Cardiac fibroblast (primary cell): Measurements from ENCODE around the gene MC3R.

Source experiments
- DNase-seq, 2 donors: peaks; one replicate each; pipeline versions ENCODE4 v3.0.0 to v3.0.0-alpha.2; 2010; ENCODE audit warnings: low read depth in 2 of 2
- H3K4me3 ChIP-seq, 2 donors: replicated peaks in 1 of 2; 1 replicate in 1 of 2; 2 replicates in 1 of 2; pipeline ENCODE4 v1.5.1; 2011; ENCODE audit warnings: low read depth in 2 of 2, low read length in 2 of 2, mild to moderate bottlenecking in 2 of 2, moderate library complexity in 1 of 2
- CTCF ChIP-seq: IDR thresholded peaks from one replicate; pipeline ENCODE4 v1.5.1; 2011; ENCODE audit warnings: low read depth, mild to moderate bottlenecking, low read length, inconsistent platforms

MC3R gene

DNA sequence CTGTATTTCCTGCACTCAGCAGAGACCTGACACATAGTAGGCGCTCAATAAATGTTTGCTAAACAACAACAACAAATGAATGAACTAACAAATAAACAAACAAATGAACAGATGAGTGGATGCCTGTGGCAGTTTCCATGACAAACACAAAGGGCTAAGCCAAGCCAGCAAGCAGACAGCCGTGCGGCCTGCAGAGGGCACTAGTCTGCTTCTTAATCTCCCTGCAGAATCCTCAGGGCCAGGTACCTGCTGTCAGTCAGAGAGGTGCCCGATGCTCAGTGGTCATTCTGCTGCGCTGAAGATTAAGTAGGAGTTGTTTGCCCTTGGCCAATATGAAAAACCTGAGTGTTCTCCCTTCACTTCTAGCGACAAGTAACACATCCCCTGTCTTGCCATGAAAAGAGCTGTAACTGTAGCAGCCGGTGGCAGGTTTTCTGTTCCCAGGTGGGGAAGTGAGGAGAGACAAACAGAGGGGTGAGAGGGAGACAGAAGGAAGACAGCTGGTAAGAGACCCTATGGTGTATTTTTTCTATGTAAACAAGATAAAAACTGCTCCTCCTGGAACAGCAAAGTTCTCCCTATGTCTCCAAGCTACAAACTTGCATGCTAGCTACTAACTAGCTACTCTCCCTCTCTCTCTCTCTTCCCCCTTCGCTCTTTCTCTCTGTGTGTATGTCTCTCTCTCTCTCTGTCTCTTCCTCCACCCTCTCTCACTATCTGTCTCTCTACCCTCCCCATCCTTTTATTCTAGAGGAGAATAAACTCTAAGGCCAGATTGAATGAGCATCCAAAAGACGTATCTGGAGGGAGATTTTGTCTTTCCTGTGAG is at the start of gene MC3R:
TSS of gene MC3R (plus strand) at position 779 of the 829 bp plus-strand sequence. CDS start 112 bp downstream, outside the sequence.
- peak; percentile 27 to 52 for DNase-seq
- peak; percentile 38 for TF ChIP-seq CTCF
- no peak within 1 kb of the TSS for H3K4me3 ChIP-seq

GRCh38 chr20:56200456-56200855 is 48.1 kb upstream of the MC3R start:
- TF ChIP-seq CTCF, result peak; percentile 32
- DNase-seq, result peak in 1 of 2 donors; percentile 4
- H3K4me3 ChIP-seq, result no peak overlapping the region

GRCh38 chr20:56202493-56203077 is 45.9 kb upstream of the MC3R start:
- no peak overlapping the region for H3K4me3 ChIP-seq
- TF ChIP-seq CTCF, result peak; percentile 28
- DNase-seq, result peak; percentile 1 to 30

DNA sequence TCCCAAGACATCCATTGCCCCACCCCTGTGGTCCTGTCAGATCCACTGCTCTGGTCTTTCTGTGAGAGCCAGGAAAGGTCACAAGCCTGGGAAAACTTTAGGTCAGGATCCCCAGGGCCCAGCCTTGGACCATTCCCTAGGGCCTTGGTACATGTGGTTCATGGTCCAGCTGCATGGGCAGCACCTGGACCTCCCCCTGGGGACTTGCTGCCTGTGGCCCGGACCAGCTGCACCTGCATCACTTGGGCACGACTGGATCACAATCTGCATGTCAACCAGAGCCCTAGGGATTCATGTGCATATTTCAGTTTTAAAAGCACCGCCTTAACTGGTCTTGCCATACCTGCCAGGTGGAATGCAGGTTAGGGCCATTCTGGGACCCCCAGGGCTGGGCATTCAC is 44.3 kb upstream of the MC3R start:
- no peak overlapping the region for H3K4me3 ChIP-seq
- DNase-seq, result no peak
- TF ChIP-seq CTCF, result no peak

- no peak for DNase-seq
- H3K4me3 ChIP-seq, result no peak overlapping the region
- TF ChIP-seq CTCF, result no peak
Observed at GRCh38 chr20:56205346-56205745, 43.2 kb upstream of the MC3R start.

DNA sequence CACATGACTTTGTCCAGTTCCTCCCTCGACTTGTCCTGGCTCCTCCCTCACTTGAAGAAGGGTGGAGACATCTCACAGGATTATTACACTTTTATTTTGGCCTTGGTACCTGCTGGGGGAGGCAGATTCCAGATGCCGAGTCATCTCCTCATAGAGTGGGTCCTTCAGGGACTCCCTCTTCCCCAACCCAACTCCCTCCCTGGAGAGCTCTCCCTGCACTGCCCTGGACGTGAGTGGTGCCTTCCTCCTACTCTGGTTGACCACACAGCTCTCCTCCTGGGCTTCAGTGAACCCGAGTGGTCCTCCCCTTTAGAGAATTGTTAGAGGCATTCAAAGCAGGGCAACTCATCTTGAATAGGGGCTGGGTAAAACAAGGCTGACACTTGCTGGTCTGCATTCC is 40.9 kb upstream of the MC3R start:
- TF ChIP-seq CTCF, result no peak
- DNase-seq, result no peak
- H3K4me3 ChIP-seq, result no peak overlapping the region
